K562 (cell line): ENCODE results near the gene UBE2L3. TPM values are rescaled to one million over a fixed set of nuclear protein-coding genes. Genes with fewer than 3 reads are reported as not detected.
A peak's percentile ranks its signal among the peaks of the same experiment; 100 is the strongest.

Source experiments
- ATAC-seq: fragments of 200-7000 bp; cut with Tn5 transposase; 3 replicates; pipeline ENCODE4 v1.9.1; 2020; ENCODE audit warnings: moderate library complexity
- BruUV-seq: library from RNA; stranded (reverse); fragments of 400-500 nt; replicated peaks from 2 replicates; lab custom pipeline; 2021; lab: Mats Ljungman, UMichigan
- CTCF ChIA-PET: fragments of 300-600 bp; formaldehyde crosslinking; extraction: SDS; loops from one replicate; lab custom pipeline; 2021; ENCODE audit warnings: low intra/inter-chr PET ratio; lab: Yijun Ruan, JAX
- POLR2A ChIA-PET: fragments of 300-600, 350-650 bp; sonication (Branson Sonifier 250); formaldehyde crosslinking; extraction: SDS; loops from one replicate; lab custom pipeline; 2021; ENCODE audit warnings: antibody characterized with exemption, inconsistent platforms; lab: Yijun Ruan, JAX
- DNase-seq, 4 experiments: peaks; one replicate each; pipeline versions ENCODE4 v3.0.0 to v3.0.0-alpha.2; 2011 to 2018; ENCODE audit warnings: low spot score in 3 of 4, mixed read lengths in 3 of 4; ENCODE audit errors: extremely low read depth in 1 of 4
- FAIRE-seq: peaks from 2 replicates; lab custom pipeline; 2011; peaks lifted over from hg19 to GRCh38; lab: Jason Lieb, UNC
- H2AFZ ChIP-seq: 2 replicates; pipeline ENCODE4 v1.6.0; 2011; ENCODE audit warnings: low read depth, low read length, control low read depth, inconsistent platforms
- H3K27ac ChIP-seq: fragments of 200-600 bp; 3 replicates; pipeline ENCODE4 v1.8.0; 2011; ENCODE audit warnings: low read depth, mild to moderate bottlenecking, control low read depth, inconsistent platforms, low read length, moderate library complexity, mixed read lengths; ENCODE audit errors: extremely low read depth
- H3K27me3 ChIP-seq, 2 experiments: fragments of 300-600 bp in 1 of 2; 2 replicates in 1 of 2; 3 replicates in 1 of 2; pipeline versions ENCODE4 v1.6.0 to v1.8.0; 2011; ENCODE audit warnings: inconsistent platforms in 2 of 2, low read length in 2 of 2, mild to moderate bottlenecking in 1 of 2, mixed read lengths in 1 of 2, moderate library complexity in 1 of 2; ENCODE audit not compliant: control insufficient read depth in 2 of 2, insufficient read depth in 2 of 2
- H3K36me3 ChIP-seq: fragments of 300-600 bp; 3 replicates; pipeline ENCODE4 v1.8.0; 2011; ENCODE audit warnings: mild to moderate bottlenecking, low read length, inconsistent platforms; ENCODE audit not compliant: control insufficient read depth, insufficient read depth
- H3K4me1 ChIP-seq, 2 experiments: fragments of 200-600 bp in 1 of 2; replicated peaks in 1 of 2; 2 replicates in 1 of 2; 3 replicates in 1 of 2; pipeline versions ENCODE4 v1.5.1 to v1.8.0; 2011; ENCODE audit warnings: inconsistent platforms in 2 of 2, low read length in 2 of 2, mild to moderate bottlenecking in 1 of 2, mixed read lengths in 1 of 2, moderate library complexity in 1 of 2; ENCODE audit not compliant: control insufficient read depth in 2 of 2, insufficient read depth in 2 of 2
- H3K4me2 ChIP-seq: 2 replicates; pipeline ENCODE4 v1.6.1; 2011; ENCODE audit warnings: low read length, control low read depth, inconsistent platforms, mixed read lengths; ENCODE audit not compliant: insufficient read depth
- H3K4me3 ChIP-seq: fragments of 200-600 bp; sonication (generic), shearing (Covaris generic); 2 replicates; pipeline ENCODE4 v1.5.1; 2016; ENCODE audit warnings: control low read depth, inconsistent platforms
- H3K79me2 ChIP-seq: fragments of 200-600 bp; 3 replicates; pipeline ENCODE4 v1.8.0; 2011; ENCODE audit warnings: low read length, inconsistent platforms; ENCODE audit not compliant: control insufficient read depth, insufficient read depth
- H3K9ac ChIP-seq, 2 experiments: 2 replicates each; pipeline versions ENCODE4 v1.6.0 to v1.6.1; 2011; ENCODE audit warnings: low read depth in 2 of 2, low read length in 2 of 2, control low read depth in 1 of 2, inconsistent platforms in 1 of 2, mild to moderate bottlenecking in 1 of 2, mixed read lengths in 1 of 2; ENCODE audit not compliant: insufficient read depth in 1 of 2
- H3K9me1 ChIP-seq: one replicate; pipeline ENCODE4 v1.6.0; 2011; ENCODE audit warnings: inconsistent platforms, mild to moderate bottlenecking, low read length, moderate library complexity; ENCODE audit not compliant: control insufficient read depth, insufficient read depth
- H3K9me3 ChIP-seq: replicated peaks from 2 replicates; pipeline ENCODE4 v1.5.1; 2011; ENCODE audit warnings: low read depth, low read length, inconsistent platforms; ENCODE audit not compliant: control insufficient read depth, insufficient read depth
- H4K20me1 ChIP-seq: replicated peaks from 2 replicates; pipeline ENCODE4 v1.6.1; 2011; ENCODE audit warnings: low read length, inconsistent platforms, mixed read lengths; ENCODE audit not compliant: control insufficient read depth, insufficient read depth
- BCOR ChIP-seq: fragments of 450-650 bp; IDR thresholded peaks from 2 replicates; pipeline ENCODE4 v1.6.1; 2016
- C11orf30 ChIP-seq: fragments of 450-650 bp; IDR thresholded peaks from 2 replicates; pipeline ENCODE4 v1.6.1; 2016; ENCODE audit warnings: low read depth, mild to moderate bottlenecking
- CREB1 ChIP-seq, 2 experiments: sonication (generic) in 1 of 2; formaldehyde crosslinking in 1 of 2; IDR thresholded peaks; 2 replicates each; pipeline versions ENCODE4 v1.6.1 to v1.8.0; 2012 to 2022; ENCODE audit warnings: inconsistent platforms in 1 of 2, mild to moderate bottlenecking in 1 of 2, missing genetic modification reagents in 1 of 2, moderate library complexity in 1 of 2
- HBP1 ChIP-seq: fragments of 450-650 bp; formaldehyde crosslinking; IDR thresholded peaks from 2 replicates; pipeline ENCODE4 v1.4.0; 2022; ENCODE audit warnings: missing genetic modification characterization
- MED1 ChIP-seq: sonication (generic); formaldehyde crosslinking; IDR thresholded peaks from 2 replicates; pipeline ENCODE4 v1.8.1; 2023; ENCODE audit warnings: missing genetic modification reagents, borderline replicate concordance
- MYC ChIP-seq, 2 experiments: fragments of 250-450 bp in 1 of 2; sonication (Bioruptor Pico) in 1 of 2; IDR thresholded peaks; 2 replicates each; pipeline versions ENCODE4 v1.5.1 to v1.6.1; 2012 to 2021; ENCODE audit warnings: low read depth in 2 of 2, borderline replicate concordance in 1 of 2, improper control_type of control experiment in 1 of 2, low read length in 1 of 2, mild to moderate bottlenecking in 1 of 2, moderate library complexity in 1 of 2
- RBM22 ChIP-seq: fragments of 200-400 bp; formaldehyde crosslinking; IDR thresholded peaks from 2 replicates; pipeline ENCODE4 v1.6.1; 2018; ENCODE audit warnings: low read length, low read depth; ENCODE audit not compliant: poor library complexity, severe bottlenecking
- STAT6 ChIP-seq: sonication (generic); formaldehyde crosslinking; IDR thresholded peaks from 2 replicates; pipeline ENCODE4 v1.8.1; 2023; ENCODE audit warnings: mild to moderate bottlenecking, missing genetic modification reagents
- XRCC5 ChIP-seq: fragments of 200-400 bp; formaldehyde crosslinking; IDR thresholded peaks from 2 replicates; pipeline ENCODE4 v1.6.1; 2017; ENCODE audit warnings: low read depth, mild to moderate bottlenecking, low read length
- ZNF184 ChIP-seq: sonication (generic); formaldehyde crosslinking; IDR thresholded peaks from 2 replicates; pipeline ENCODE4 v1.5.0; 2020; ENCODE audit warnings: missing genetic modification reagents
- WGBS: fragments of 100-300 bp; shearing (Covaris generic); methylation state at CpG from one replicate; pipeline ENCODE4 v1.1.6; 2016; ENCODE audit warnings: low coverage, mixed read lengths; ENCODE audit not compliant: insufficient coverage; ENCODE audit errors: missing lambda C conversion rate; 5-methylcytosine and 5-hydroxymethylcytosine counted together
- in situ Hi-C: fragments of 300-500 bp; cut with MboI; formaldehyde crosslinking; loops from 4 replicates; pipeline ENCODE4 v1.15.0; 2018; ENCODE audit warnings: inconsistent platforms, mixed read lengths
- intact Hi-C: fragments of 100-400 bp; cut with micrococcal nuclease; formaldehyde crosslinking; loops from 2 replicates; pipeline ENCODE4 v1.14.2; 2022
- polyA plus RNA-seq, 8 experiments: library from polyadenylated mRNA; depleted of rRNA in 4 of 8; stranded (reverse) in 5 of 8; unstranded in 3 of 8; fragments of >200 nt; fragmentation: Nextera tagmentation in 2 of 8; fragmentation: Illumina TruSeq in 1 of 8; extraction: Ambion mirVana in 2 of 8; extraction: Trizol in 1 of 8; gene quantifications; 2 replicates each; pipeline versions ENCODE4 v1.2.1 to v1.2.3, GENCODE V29; 2011 to 2014; ENCODE audit warnings: inconsistent platforms in 1 of 8, missing spikeins in 1 of 8
- total RNA-seq, 7 experiments: library from RNA; depleted of rRNA in 6 of 7; stranded (reverse); fragments of >200 nt in 6 of 7; fragmentation: Illumina TruSeq in 2 of 7; extraction: Trizol in 2 of 7; gene quantifications; 2 replicates each; pipeline versions ENCODE4 v1.2.1 to v1.2.3, GENCODE V29; 2011 to 2021; ENCODE audit warnings: low replicate concordance in 1 of 7
- TF ChIP-seq, protein P1 (sequence below), 2 experiments: fragments of 450-650 bp in 1 of 2; sonication (generic) in 1 of 2; formaldehyde crosslinking; conservative IDR thresholded peaks; 2 replicates each; pipeline versions ENCODE4 v1.4.0 to v1.8.1; 2020 to 2022; ENCODE audit warnings: mild to moderate bottlenecking in 1 of 2, missing genetic modification reagents in 1 of 2
- TF ChIP-seq, protein P2 (sequence below), 2 experiments: fragments of 200-800 bp in 1 of 2; sonication (Bioruptor generic) in 1 of 2; sonication (generic) in 1 of 2; formaldehyde crosslinking in 1 of 2; IDR thresholded peaks in 1 of 2; conservative IDR thresholded peaks in 1 of 2; 2 replicates each; pipeline versions ENCODE4 v1.5.0 to v1.6.1; 2016 to 2020; ENCODE audit warnings: missing compliant biosample characterization in 1 of 2, missing genetic modification characterization in 1 of 2, missing genetic modification reagents in 1 of 2

UBE2L3 gene
- total and polyA plus RNA-seq, 9 of the 15 experiments (the other 6 are each of a cell fraction or from before 2014, with no cell fraction given) = 215 to 625 (median 285) TPM

- POLR2A ChIA-PET = interaction anchor here (1.6 to 76.8 kb wide), 3 partner anchors 3 to 43 kb away, joined by 5 to 4622 read pairs (median 4622); partner anchors contain the start of genes CCDC116, SDF2L1 and YDJC
- ATAC-seq (peak; percentile 7; the same call in 2 of the 3 replicates), FAIRE-seq (no peak), DNase-seq (peak in 1 of 4 experiments; percentile 50)
- Histone ChIP-seq H3K27ac (no peak overlapping the region), H3K9ac (peak overlapping the region in 1 of 2 experiments; percentile 30; a peak in 1 of 4 replicates), H2AFZ (no peak overlapping the region), H3K4me2 (no peak overlapping the region), H3K27me3 (no peaks in the 10 kb centered on the region), H3K36me3 (peaks cover 84% of the 10 kb centered on the region), H3K9me3 (no peaks in the 10 kb centered on the region), H3K4me3 (no peak overlapping the region), H3K4me1 (peaks cover 14 to 19% of the 10 kb centered on the region in 2 experiments), H4K20me1 (peaks cover 40% of the 10 kb centered on the region), H3K9me1 (peaks cover 12% of the 10 kb centered on the region), H3K79me2 (peaks cover 88% of the 10 kb centered on the region)
- intact Hi-C loops (loop anchor here (2.0 kb wide), 1 partner anchor 15 kb away; no protein-coding TSS in a partner anchor), in situ Hi-C loops (no loop called here)
- CTCF ChIA-PET = no interaction called here
- no TSS peak for BruUV-seq
- 72% methylated on average over 4 of the region's 4 CpGs for WGBS
- TF ChIP-seq, protein P1, sequence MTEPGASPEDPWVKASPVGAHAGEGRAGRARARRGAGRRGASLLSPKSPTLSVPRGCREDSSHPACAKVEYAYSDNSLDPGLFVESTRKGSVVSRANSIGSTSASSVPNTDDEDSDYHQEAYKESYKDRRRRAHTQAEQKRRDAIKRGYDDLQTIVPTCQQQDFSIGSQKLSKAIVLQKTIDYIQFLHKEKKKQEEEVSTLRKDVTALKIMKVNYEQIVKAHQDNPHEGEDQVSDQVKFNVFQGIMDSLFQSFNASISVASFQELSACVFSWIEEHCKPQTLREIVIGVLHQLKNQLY (CRISPR knock-in tag; conservative IDR thresholded peaks at IDR 0.05) = peak in 1 of 2 experiments; percentile 93; a peak in 2 of 4 replicates
- peak; percentile 95; the same call in 1 of the 2 replicates for TF ChIP-seq HBP1 (CRISPR knock-in tag)
- peak; percentile 29 for TF ChIP-seq RBM22
- TF ChIP-seq MED1 (CRISPR knock-in tag) = peak; percentile 86; the same call in 1 of the 2 replicates
- peak; percentile 75; the same call in 1 of the 2 replicates for TF ChIP-seq XRCC5
- no peak for TF ChIP-seq CREB1 (IDR thresholded peaks at IDR 0.05)
- TF ChIP-seq CREB1 (CRISPR knock-in tag; IDR thresholded peaks at IDR 0.05) = peak; percentile 32; the same call in 1 of the 2 replicates
- TF ChIP-seq ZNF184 = 0 out of 2 replicates have a peak, but pooled peaks have one; percentile 70
- TF ChIP-seq STAT6 (CRISPR knock-in tag) = 0 out of 2 replicates have a peak, but pooled peaks have one; percentile 26
- TF ChIP-seq C11orf30 = no peak
- TF ChIP-seq, protein P2, sequence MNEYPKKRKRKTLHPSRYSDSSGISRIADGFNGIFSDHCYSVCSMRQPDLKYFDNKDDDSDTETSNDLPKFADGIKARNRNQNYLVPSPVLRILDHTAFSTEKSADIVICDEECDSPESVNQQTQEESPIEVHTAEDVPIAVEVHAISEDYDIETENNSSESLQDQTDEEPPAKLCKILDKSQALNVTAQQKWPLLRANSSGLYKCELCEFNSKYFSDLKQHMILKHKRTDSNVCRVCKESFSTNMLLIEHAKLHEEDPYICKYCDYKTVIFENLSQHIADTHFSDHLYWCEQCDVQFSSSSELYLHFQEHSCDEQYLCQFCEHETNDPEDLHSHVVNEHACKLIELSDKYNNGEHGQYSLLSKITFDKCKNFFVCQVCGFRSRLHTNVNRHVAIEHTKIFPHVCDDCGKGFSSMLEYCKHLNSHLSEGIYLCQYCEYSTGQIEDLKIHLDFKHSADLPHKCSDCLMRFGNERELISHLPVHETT (CRISPR knock-in tag; conservative IDR thresholded peaks at IDR 0.05 in 1 of 2, IDR thresholded peaks at IDR 0.05 in 1 of 2) = peak in 1 of 2 experiments; percentile 95; a peak in 2 of 4 replicates
- no peak for TF ChIP-seq BCOR
- no peak for TF ChIP-seq MYC (IDR thresholded peaks at IDR 0.05; ENCODE audit: low read depth, low read length)
- TF ChIP-seq MYC (CRISPR knock-in tag; IDR thresholded peaks at IDR 0.05; ENCODE audit: borderline replicate concordance, low read depth) = no peak
Observed at GRCh38 chr22:21611210-21611977, 43.9 kb downstream of the UBE2L3 start.
